ENCODE data around the gene HSD17B4. TPM values are rescaled to one million over a fixed set of nuclear protein-coding genes. Genes with fewer than 3 reads are reported as not detected.
A peak's percentile ranks its signal among the peaks of the same experiment; 100 is the strongest.
"Not testable (repeated sequence)": the region's sequence is repeated elsewhere in the genome, so short reads cannot be mapped to it uniquely, and the experiment has no call there.

Gene HSD17B4
- total RNA-seq, 2 donors from 2014 or later, result 93.7 to 225 TPM

DNA sequence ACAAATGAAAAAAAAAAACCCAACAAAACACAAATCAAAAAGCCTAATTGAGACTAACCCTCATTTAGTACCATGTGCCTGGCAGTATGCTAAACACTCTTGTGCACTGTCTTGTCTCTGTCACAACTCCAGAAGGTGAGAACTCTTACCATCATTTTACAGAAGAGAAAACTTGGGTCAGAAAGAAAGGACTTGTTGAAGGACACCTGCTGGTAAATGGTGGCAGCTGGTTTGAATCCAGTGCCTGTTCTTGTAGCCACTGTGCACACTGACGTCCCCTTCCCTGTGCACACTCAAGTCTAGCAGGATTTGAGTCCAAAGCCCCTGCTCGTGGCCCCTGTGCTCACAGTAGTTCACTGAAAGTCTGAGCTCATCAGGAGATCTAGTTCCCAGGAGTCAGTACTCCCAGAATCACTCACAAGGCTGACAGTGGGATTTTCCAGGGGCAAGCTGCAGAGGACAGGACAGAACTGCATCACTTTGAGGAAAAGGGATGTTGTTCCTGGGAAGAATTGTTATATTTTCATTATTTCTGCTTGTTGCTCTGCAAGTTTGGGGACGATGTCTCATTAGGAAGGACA lies 43.0 kb upstream of the HSD17B4 start:
- no peak overlapping the region for H3K27ac ChIP-seq
- WGBS, result 92% methylated on average over 3 of the region's 3 CpGs
- no peak for DNase-seq (ENCODE audit: low spot score)
- TF ChIP-seq, protein P1, sequence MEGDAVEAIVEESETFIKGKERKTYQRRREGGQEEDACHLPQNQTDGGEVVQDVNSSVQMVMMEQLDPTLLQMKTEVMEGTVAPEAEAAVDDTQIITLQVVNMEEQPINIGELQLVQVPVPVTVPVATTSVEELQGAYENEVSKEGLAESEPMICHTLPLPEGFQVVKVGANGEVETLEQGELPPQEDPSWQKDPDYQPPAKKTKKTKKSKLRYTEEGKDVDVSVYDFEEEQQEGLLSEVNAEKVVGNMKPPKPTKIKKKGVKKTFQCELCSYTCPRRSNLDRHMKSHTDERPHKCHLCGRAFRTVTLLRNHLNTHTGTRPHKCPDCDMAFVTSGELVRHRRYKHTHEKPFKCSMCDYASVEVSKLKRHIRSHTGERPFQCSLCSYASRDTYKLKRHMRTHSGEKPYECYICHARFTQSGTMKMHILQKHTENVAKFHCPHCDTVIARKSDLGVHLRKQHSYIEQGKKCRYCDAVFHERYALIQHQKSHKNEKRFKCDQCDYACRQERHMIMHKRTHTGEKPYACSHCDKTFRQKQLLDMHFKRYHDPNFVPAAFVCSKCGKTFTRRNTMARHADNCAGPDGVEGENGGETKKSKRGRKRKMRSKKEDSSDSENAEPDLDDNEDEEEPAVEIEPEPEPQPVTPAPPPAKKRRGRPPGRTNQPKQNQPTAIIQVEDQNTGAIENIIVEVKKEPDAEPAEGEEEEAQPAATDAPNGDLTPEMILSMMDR (IDR thresholded peaks at IDR 0.05), result no peak
- TF ChIP-seq POLR2AphosphoS5 (IDR thresholded peaks at IDR 0.05), result no peak
- no peak for TF ChIP-seq POLR2A (IDR thresholded peaks at IDR 0.05)
- no peaks in the 10 kb centered on the region for H3K4me1 ChIP-seq (replicated peaks)
- H3K4me3 ChIP-seq, result no peak overlapping the region
- intact Hi-C loops (cut with DNase I), result no loop called here
- H3K9me3 ChIP-seq, result no peaks in the 10 kb centered on the region
- H3K27me3 ChIP-seq (replicated peaks; ENCODE audit: insufficient read depth), result no peaks in the 10 kb centered on the region
- no peaks in the 10 kb centered on the region for H3K36me3 ChIP-seq

DNA sequence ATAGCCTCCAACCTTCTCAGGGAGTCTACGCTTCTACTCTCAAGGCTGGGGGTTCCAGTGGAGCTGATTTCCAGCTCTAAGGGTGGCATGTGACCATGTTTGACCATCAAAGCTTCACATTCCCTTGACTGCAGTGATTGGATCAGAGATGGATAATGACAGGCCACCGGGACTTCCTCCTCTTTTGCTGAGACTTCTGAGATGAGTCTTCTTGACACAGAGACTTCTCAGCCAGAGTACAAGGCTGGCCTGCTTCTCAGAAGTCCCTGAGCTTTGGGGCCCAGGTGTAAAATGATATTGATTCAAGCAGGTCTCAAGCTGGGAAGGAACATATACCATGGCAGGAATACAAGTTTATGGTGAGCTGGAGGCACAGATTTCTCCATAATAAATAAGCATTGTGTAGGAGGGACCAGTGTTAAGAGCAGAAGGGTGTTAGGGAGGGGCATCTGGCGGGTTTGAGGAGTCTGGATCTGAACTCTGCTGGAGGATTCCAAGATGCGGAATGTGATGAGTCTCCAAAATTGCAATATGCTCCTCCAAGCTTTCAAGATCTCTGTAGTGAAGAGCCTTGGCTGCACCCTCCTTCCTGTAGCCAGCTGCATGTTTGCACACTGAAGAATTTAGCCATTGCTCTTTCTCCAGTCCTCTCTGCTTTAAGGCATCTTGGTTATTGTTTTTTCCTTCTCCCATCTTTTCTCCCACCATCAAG lies 41.7 kb upstream of the HSD17B4 start:
- WGBS, result 90% methylated on average over 4 of the region's 4 CpGs
- intact Hi-C loops (cut with DNase I), result loop anchor here (5.0 to 10.0 kb wide), 2 partner anchors 53 to 386 kb away; partner anchors contain the start of gene TNFAIP8
- TF ChIP-seq POLR2A (IDR thresholded peaks at IDR 0.05), result no peak
- TF ChIP-seq POLR2AphosphoS5 (IDR thresholded peaks at IDR 0.05), result no peak
- TF ChIP-seq, protein P1 (IDR thresholded peaks at IDR 0.05), result no peak
- H3K4me1 ChIP-seq (replicated peaks), result no peaks in the 10 kb centered on the region
- H3K27me3 ChIP-seq (replicated peaks; ENCODE audit: insufficient read depth), result no peaks in the 10 kb centered on the region
- H3K9me3 ChIP-seq, result no peaks in the 10 kb centered on the region
- no peaks in the 10 kb centered on the region for H3K36me3 ChIP-seq
- H3K4me3 ChIP-seq, result no peak overlapping the region
- no peak overlapping the region for H3K27ac ChIP-seq
- DNase-seq (ENCODE audit: low spot score), result no peak

DNA sequence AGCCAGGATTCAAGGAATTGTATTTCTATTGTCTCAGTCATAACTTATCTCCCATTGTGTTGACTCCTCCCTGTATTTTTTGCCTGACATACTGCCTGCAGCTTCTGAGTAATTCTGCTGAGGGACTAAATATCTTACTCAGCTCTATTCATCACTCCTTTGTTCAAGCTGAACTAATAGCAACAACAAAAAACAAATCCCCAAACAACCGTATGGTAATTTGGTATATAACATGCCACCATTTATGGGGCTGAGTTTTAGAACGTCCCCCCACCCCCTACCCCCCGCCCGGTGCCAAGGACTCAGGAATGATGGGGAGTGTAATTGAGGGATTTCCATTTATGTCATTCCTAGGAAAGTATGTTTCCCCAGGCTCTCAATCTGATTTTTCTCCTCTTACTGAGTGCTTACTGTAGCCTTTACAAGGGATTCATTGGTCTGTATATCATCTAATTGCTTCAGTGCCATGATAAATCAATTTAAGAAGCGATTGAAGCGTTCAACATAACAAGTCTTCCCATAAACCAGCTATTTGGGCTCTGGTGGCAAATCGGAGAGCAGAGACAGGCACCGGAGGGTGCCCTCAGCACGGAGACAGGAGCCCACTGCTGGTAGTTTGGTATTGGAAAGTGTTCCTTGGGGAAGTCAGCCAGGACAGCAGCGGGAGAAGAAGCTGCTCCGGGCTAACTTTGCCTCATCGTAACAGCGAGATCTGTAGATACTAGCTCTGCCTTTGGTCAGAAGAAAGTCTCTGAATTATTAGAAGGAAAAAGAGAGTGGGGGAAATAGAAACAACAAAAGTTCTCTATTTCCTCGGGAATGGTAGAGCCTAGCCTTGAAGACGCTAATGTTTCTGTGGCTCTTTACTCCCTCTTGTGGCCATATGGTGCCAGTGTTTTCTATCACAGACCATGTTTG lies 40.7 kb upstream of the HSD17B4 start:
- Histone ChIP-seq H3K27me3 (replicated peaks; ENCODE audit: insufficient read depth) (no peaks in the 10 kb centered on the region), H3K27ac (peak overlapping the region; percentile 66 to 70), H3K36me3 (no peaks in the 10 kb centered on the region), H3K9me3 (no peaks in the 10 kb centered on the region), H3K4me1 (replicated peaks) (no peaks in the 10 kb centered on the region), H3K4me3 (peak overlapping the region; percentile 19 to 39)
- DNase-seq (ENCODE audit: low spot score), result peak; percentile 66
- intact Hi-C loops (cut with DNase I), result loop anchor here (1.0 to 10.0 kb wide), 4 partner anchors 54 to 423 kb away; partner anchors contain the start of genes DTWD2 and TNFAIP8
- TF ChIP-seq, protein P1 (IDR thresholded peaks at IDR 0.05), result peak; percentile 91 to 96 (median 94)
- TF ChIP-seq POLR2AphosphoS5 (IDR thresholded peaks at IDR 0.05) (peak; percentile 57), POLR2A (IDR thresholded peaks at IDR 0.05) (no peak)
- WGBS, result 8% methylated on average over 15 of the region's 15 CpGs

DNA sequence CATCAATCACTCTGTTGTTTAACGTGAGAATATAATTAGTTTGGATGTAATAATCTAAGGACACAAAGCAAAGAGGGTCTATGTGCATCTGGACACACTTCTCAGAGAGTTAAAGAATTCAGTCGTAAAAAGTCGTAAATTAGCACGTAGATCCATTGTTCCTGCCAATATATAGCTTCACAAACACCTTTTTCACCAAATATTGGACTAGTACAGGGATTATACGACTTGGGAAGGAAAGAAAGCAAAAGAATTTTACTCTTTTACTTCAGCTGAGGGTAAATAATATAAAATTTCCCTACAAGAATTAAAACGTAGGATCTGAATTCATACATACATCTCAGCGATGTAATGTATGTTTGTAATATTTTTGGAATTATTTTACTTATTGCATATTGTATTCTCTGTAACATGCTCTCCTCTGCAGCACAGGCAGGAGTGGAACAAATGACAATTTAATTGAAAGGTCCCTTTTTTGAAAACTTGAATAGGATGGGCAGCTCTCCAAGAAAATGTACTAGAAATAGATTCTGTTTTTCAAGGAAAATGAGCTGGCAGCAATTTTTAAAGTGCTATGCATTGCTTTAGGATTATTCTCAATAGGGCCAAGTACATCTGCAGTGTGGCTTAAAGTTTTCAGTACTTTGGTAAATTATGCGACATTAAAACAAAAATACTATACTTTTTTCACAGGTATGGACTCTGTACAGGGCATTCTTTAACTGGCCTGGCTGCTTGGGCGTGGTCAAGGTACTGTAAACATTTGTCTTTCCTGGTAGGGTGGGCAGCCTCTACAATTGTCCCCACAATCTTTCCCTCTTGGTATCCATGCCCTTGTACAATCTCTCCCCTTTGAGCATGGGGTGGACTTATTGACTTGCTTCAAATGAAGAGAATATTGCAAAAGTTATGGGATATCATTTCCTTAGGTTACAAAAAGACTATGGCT lies 39.7 kb upstream of the HSD17B4 start:
- DNase-seq (ENCODE audit: low spot score), result no peak
- Histone ChIP-seq H3K27me3 (replicated peaks; ENCODE audit: insufficient read depth) (no peaks in the 10 kb centered on the region), H3K9me3 (no peaks in the 10 kb centered on the region), H3K4me3 (peak overlapping the region; percentile 19 to 39), H3K36me3 (no peaks in the 10 kb centered on the region), H3K4me1 (replicated peaks) (no peaks in the 10 kb centered on the region), H3K27ac (peak overlapping the region in 1 of 2 donors; percentile 70)
- TF ChIP-seq, protein P1 (IDR thresholded peaks at IDR 0.05), result no peak
- TF ChIP-seq POLR2AphosphoS5 (IDR thresholded peaks at IDR 0.05) (no peak), POLR2A (IDR thresholded peaks at IDR 0.05) (no peak)
- intact Hi-C loops (cut with DNase I), result loop anchor here (1.0 to 10.0 kb wide), 4 partner anchors 55 to 424 kb away; partner anchors contain the start of genes DTWD2 and TNFAIP8
- WGBS, result 35% methylated on average over 9 of the region's 9 CpGs

DNA sequence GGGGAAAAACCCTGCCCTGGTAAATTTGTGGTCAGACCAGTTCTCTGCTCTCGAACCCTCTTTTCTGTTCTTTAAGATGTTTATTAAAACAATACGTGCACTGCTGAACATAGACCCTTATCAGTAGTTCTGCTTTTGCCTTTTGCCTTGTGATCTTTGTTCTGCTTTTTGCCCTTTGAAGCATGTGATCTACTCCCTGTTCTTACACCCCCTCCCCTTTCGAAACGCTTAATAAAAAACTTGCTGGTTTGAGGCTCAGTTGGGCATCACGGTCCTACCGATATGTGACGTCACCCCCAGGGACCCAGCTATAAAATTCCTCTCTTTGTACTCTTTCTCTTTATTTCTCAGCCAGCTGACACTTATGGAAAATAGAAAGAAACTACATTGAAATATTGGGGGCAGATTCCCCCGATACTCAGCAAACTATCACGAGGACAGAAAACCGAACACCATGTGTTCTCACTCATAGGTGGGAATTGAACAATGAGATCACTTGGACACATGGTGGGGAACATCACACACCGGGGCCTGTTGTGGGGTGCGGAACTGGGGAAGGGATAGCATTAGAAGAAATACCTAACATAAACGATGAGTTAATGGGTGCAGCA lies 38.1 kb upstream of the HSD17B4 start:
- H3K27ac ChIP-seq; DNase-seq (ENCODE audit: low spot score); H3K27me3 ChIP-seq (replicated peaks; ENCODE audit: insufficient read depth); H3K36me3 ChIP-seq; H3K9me3 ChIP-seq; H3K4me3 ChIP-seq; H3K4me1 ChIP-seq (replicated peaks): not testable (repeated sequence)
- intact Hi-C loops (cut with DNase I), result loop anchor here (5.0 to 10.0 kb wide), 2 partner anchors 57 to 389 kb away; partner anchors contain the start of gene TNFAIP8
- 83% methylated on average over 13 of the region's 13 CpGs for WGBS
